Peyer's patch (tissue), 4 donors: ENCODE measurements around the gene HEXIM1.

Experiments used
- POLR2A ChIP-seq, 2 donors: fragments of 450-650 bp; IDR thresholded peaks; one replicate each; pipeline ENCODE4 v1.5.1; 2017; ENCODE audit warnings: antibody characterized with exemption in 2 of 2, mild to moderate bottlenecking in 2 of 2, moderate library complexity in 2 of 2
- TF ChIP-seq, protein P1 (sequence below), 6 experiments: fragments of 450-650 bp in 4 of 6; fragments of 200-600 bp in 2 of 6; sonication (generic) in 1 of 6; IDR thresholded peaks; one replicate each; pipeline ENCODE4 v1.5.1; 2017 to 2019; ENCODE audit warnings: antibody characterized with exemption in 6 of 6, mild to moderate bottlenecking in 3 of 6, moderate library complexity in 1 of 6

DNA sequence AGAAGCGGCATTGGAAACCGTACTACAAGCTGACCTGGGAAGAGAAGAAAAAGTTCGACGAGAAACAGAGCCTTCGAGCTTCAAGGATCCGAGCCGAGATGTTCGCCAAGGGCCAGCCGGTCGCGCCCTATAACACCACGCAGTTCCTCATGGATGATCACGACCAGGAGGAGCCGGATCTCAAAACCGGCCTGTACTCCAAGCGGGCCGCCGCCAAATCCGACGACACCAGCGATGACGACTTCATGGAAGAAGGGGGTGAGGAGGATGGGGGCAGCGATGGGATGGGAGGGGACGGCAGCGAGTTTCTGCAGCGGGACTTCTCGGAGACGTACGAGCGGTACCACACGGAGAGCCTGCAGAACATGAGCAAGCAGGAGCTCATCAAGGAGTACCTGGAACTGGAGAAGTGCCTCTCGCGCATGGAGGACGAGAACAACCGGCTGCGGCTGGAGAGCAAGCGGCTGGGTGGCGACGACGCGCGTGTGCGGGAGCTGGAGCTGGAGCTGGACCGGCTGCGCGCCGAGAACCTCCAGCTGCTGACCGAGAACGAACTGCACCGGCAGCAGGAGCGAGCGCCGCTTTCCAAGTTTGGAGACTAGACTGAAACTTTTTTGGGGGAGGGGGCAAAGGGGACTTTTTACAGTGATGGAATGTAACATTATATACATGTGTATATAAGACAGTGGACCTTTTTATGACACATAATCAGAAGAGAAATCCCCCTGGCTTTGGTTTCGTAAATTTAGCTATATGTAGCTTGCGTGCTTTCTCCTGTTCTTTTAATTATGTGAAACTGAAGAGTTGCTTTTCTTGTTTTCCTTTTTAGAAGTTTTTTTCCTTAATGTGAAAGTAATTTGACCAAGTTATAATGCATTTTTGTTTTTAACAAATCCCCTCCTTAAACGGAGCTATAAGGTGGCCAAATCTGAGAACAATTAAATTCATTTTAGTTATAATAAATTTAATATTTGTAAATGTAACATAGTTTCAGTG, 1.7 kb downstream of the HEXIM1 start:
- TF ChIP-seq, protein P1, sequence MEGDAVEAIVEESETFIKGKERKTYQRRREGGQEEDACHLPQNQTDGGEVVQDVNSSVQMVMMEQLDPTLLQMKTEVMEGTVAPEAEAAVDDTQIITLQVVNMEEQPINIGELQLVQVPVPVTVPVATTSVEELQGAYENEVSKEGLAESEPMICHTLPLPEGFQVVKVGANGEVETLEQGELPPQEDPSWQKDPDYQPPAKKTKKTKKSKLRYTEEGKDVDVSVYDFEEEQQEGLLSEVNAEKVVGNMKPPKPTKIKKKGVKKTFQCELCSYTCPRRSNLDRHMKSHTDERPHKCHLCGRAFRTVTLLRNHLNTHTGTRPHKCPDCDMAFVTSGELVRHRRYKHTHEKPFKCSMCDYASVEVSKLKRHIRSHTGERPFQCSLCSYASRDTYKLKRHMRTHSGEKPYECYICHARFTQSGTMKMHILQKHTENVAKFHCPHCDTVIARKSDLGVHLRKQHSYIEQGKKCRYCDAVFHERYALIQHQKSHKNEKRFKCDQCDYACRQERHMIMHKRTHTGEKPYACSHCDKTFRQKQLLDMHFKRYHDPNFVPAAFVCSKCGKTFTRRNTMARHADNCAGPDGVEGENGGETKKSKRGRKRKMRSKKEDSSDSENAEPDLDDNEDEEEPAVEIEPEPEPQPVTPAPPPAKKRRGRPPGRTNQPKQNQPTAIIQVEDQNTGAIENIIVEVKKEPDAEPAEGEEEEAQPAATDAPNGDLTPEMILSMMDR (IDR thresholded peaks at IDR 0.05) = no peak
- TF ChIP-seq POLR2A (IDR thresholded peaks at IDR 0.05) = peak in 1 of 2 donors; percentile 5
